HepG2 (cell line): ENCODE results near the gene BLMH. TPM values are rescaled to one million over a fixed set of nuclear protein-coding genes. Genes with fewer than 3 reads are reported as not detected.
A peak's percentile ranks its signal among the peaks of the same experiment; 100 is the strongest.

Source experiments
- CEBPZ ChIP-seq: IDR thresholded peaks from 2 replicates; pipeline ENCODE4 v1.6.1; 2012; ENCODE audit warnings: low read length, improper control_type of control experiment
- EHMT2 ChIP-seq: fragments of 200-600 bp; sonication (generic); IDR thresholded peaks from 2 replicates; pipeline ENCODE4 v1.7.0; 2017; ENCODE audit warnings: antibody characterized with exemption, low read depth, low read length, borderline replicate concordance
- FLYWCH1 ChIP-seq: sonication (generic); formaldehyde crosslinking; IDR thresholded peaks from 2 replicates; pipeline ENCODE4 v1.8.1; 2023; ENCODE audit warnings: mild to moderate bottlenecking, missing genetic modification reagents
- HMGXB3 ChIP-seq: sonication (generic); formaldehyde crosslinking; IDR thresholded peaks from 2 replicates; pipeline ENCODE4 v1.4.0; 2020; ENCODE audit warnings: missing genetic modification reagents, borderline replicate concordance
- MAF1 ChIP-seq: sonication (generic); formaldehyde crosslinking; IDR thresholded peaks from 2 replicates; pipeline ENCODE4 v1.5.0; 2020; ENCODE audit warnings: missing genetic modification reagents, borderline replicate concordance
- MATR3 ChIP-seq: sonication (generic); formaldehyde crosslinking; IDR thresholded peaks from 2 replicates; pipeline ENCODE4 v1.4.0; 2020; ENCODE audit warnings: missing genetic modification reagents
- NBN ChIP-seq: fragments of 450-650 bp; conservative IDR thresholded peaks from 2 replicates; pipeline ENCODE4 v1.6.1; 2017
- PCBP2 ChIP-seq: fragments of 200-400 bp; formaldehyde crosslinking; optimal IDR thresholded peaks from 2 replicates; pipeline ENCODE3; 2018; ENCODE audit warnings: low read length, low read depth; ENCODE audit not compliant: poor library complexity, severe bottlenecking
- SAFB2 ChIP-seq: sonication (generic); formaldehyde crosslinking; IDR thresholded peaks from 2 replicates; pipeline ENCODE4 v1.5.1; 2020; ENCODE audit warnings: missing genetic modification reagents, low read depth, mild to moderate bottlenecking, borderline replicate concordance
- ZBED4 ChIP-seq: sonication (generic); formaldehyde crosslinking; IDR thresholded peaks from 2 replicates; pipeline ENCODE4 v1.4.0; 2020; ENCODE audit warnings: missing genetic modification reagents, borderline replicate concordance
- ZFP41 ChIP-seq: sonication (generic); formaldehyde crosslinking; IDR thresholded peaks from 2 replicates; pipeline ENCODE4 v1.4.0; 2020; ENCODE audit warnings: mild to moderate bottlenecking, missing genetic modification reagents, borderline replicate concordance
- ZNF205 ChIP-seq: IDR thresholded peaks from 2 replicates; pipeline ENCODE4 v1.6.1; 2018; ENCODE audit warnings: missing biosample characterization, missing genetic modification reagents
- ZNF232 ChIP-seq: sonication (generic); formaldehyde crosslinking; IDR thresholded peaks from 2 replicates; pipeline ENCODE4 v1.4.0; 2020; ENCODE audit warnings: missing genetic modification reagents, borderline replicate concordance
- ZNF282 ChIP-seq: fragments of 450-650 bp; IDR thresholded peaks from 2 replicates; pipeline ENCODE4 v1.6.1; 2018; ENCODE audit not compliant: partially characterized antibody
- ZNF317 ChIP-seq: sonication (generic); formaldehyde crosslinking; IDR thresholded peaks from 2 replicates; pipeline ENCODE4 v1.5.0; 2020; ENCODE audit warnings: mild to moderate bottlenecking, missing genetic modification reagents
- ZNF431 ChIP-seq: sonication (generic); formaldehyde crosslinking; IDR thresholded peaks from 2 replicates; pipeline ENCODE4 v1.9.0; 2022; ENCODE audit warnings: missing genetic modification reagents, low read depth, mild to moderate bottlenecking, borderline replicate concordance
- ZNF44 ChIP-seq: sonication (generic); formaldehyde crosslinking; IDR thresholded peaks from 2 replicates; pipeline ENCODE4 v1.5.1; 2020; ENCODE audit warnings: mild to moderate bottlenecking, missing genetic modification reagents
- ZNF550 ChIP-seq: sonication (generic); formaldehyde crosslinking; IDR thresholded peaks from 2 replicates; pipeline ENCODE4 v1.4.0; 2020; ENCODE audit warnings: mild to moderate bottlenecking, missing genetic modification reagents, borderline replicate concordance
- polyA plus RNA-seq, 8 experiments: library from polyadenylated mRNA; depleted of rRNA in 3 of 8; stranded (reverse) in 7 of 8; unstranded in 1 of 8; fragments of >200 nt; fragmentation: Illumina TruSeq in 4 of 8; extraction: Trizol in 4 of 8; gene quantifications; 2 replicates each; pipeline versions ENCODE4 v1.2.1 to v1.2.3, GENCODE V29; 2011 to 2016; ENCODE audit warnings: low read depth in 4 of 8, missing spikeins in 1 of 8, mixed read lengths in 1 of 8; ENCODE audit not compliant: insufficient read depth in 1 of 8
- total RNA-seq, 5 experiments: library from RNA; depleted of rRNA; stranded (reverse); fragments of >200 nt; fragmentation: Illumina TruSeq; extraction: Trizol; gene quantifications; 2 replicates each; pipeline ENCODE4 v1.2.3, GENCODE V29; 2016; ENCODE audit warnings: low read depth in 1 of 5

BLMH gene
- total and polyA plus RNA-seq, 2 of the 13 experiments (the other 11 are each of a cell fraction or from before 2014, with no cell fraction given), result 12.1 to 41.0 TPM

- TF ChIP-seq HMGXB3 (CRISPR knock-in tag), result no peak
- 0 out of 2 replicates have a peak, but pooled peaks have one; percentile 24 for TF ChIP-seq ZBED4 (CRISPR knock-in tag)
- no peak for TF ChIP-seq ZNF317 (CRISPR knock-in tag)
- no peak for TF ChIP-seq ZNF232 (CRISPR knock-in tag)
- no peak for TF ChIP-seq ZNF44 (CRISPR knock-in tag)
- no peak for TF ChIP-seq ZNF431 (CRISPR knock-in tag)
- TF ChIP-seq MATR3 (CRISPR knock-in tag), result no peak
- TF ChIP-seq EHMT2, result no peak
- no peak for TF ChIP-seq ZNF282
- TF ChIP-seq SAFB2 (CRISPR knock-in tag), result no peak
- TF ChIP-seq FLYWCH1 (CRISPR knock-in tag), result no peak
- no peak for TF ChIP-seq ZNF205 (CRISPR knock-in tag)
- TF ChIP-seq ZFP41 (CRISPR knock-in tag), result no peak
- TF ChIP-seq MAF1, result peak; percentile 52; the same call in 1 of the 2 replicates
- no peak for TF ChIP-seq PCBP2
- TF ChIP-seq CEBPZ, result no peak
- TF ChIP-seq NBN, result no peak
- no peak for TF ChIP-seq ZNF550 (CRISPR knock-in tag)
These were observed at the start of gene BLMH (continued) for GRCh38 chr17:30291543-30292285.
